WTC11 (cell line): Measurements from ENCODE around the gene ATF6B.
"Not testable (repeated sequence)": the region's sequence is repeated elsewhere in the genome, so short reads cannot be mapped to it uniquely, and the experiment has no call there.

ENCODE experiments used
- ATF3 ChIP-seq: sonication (generic); formaldehyde crosslinking; conservative IDR thresholded peaks from 2 replicates; pipeline ENCODE4 v1.8.1; 2022; ENCODE audit warnings: mild to moderate bottlenecking, missing genetic modification reagents
- ESRRA ChIP-seq: sonication (generic); formaldehyde crosslinking; IDR thresholded peaks from 2 replicates; pipeline ENCODE4 v1.8.1; 2022; ENCODE audit warnings: mild to moderate bottlenecking, missing genetic modification reagents, borderline replicate concordance
- FOXJ3 ChIP-seq: sonication (generic); formaldehyde crosslinking; IDR thresholded peaks from 2 replicates; pipeline ENCODE4 v1.9.0; 2021; ENCODE audit warnings: missing genetic modification reagents, mild to moderate bottlenecking, borderline replicate concordance
- HMGXB4 ChIP-seq: sonication (generic); formaldehyde crosslinking; IDR thresholded peaks from 2 replicates; pipeline ENCODE4 v1.8.1; 2023; ENCODE audit warnings: mild to moderate bottlenecking, moderate library complexity, missing genetic modification reagents
- NFE2L1 ChIP-seq: sonication (generic); formaldehyde crosslinking; IDR thresholded peaks from 2 replicates; pipeline ENCODE4 v1.8.1; 2023; ENCODE audit warnings: missing genetic modification reagents
- USF2 ChIP-seq: sonication (generic); formaldehyde crosslinking; IDR thresholded peaks from 2 replicates; pipeline ENCODE4 v1.8.1; 2023; ENCODE audit warnings: mild to moderate bottlenecking, missing genetic modification reagents, moderate library complexity
- ZNF138 ChIP-seq: sonication (generic); formaldehyde crosslinking; conservative IDR thresholded peaks from 2 replicates; pipeline ENCODE4 v1.8.1; 2022; ENCODE audit warnings: mild to moderate bottlenecking, moderate library complexity, missing genetic modification reagents
- ZNF317 ChIP-seq: sonication (generic); formaldehyde crosslinking; IDR thresholded peaks from 2 replicates; pipeline ENCODE4 v1.8.1; 2023; ENCODE audit warnings: low read depth, mild to moderate bottlenecking, moderate library complexity, missing genetic modification reagents, borderline replicate concordance
- ZNF416 ChIP-seq: fragments of 250-450 bp; sonication (Bioruptor Pico); IDR thresholded peaks from 2 replicates; pipeline ENCODE4 v1.9.0; 2021; ENCODE audit warnings: mild to moderate bottlenecking, inconsistent platforms
- TF ChIP-seq, protein P1 (sequence below): fragments of 200-600 bp; IDR thresholded peaks from 2 replicates; pipeline ENCODE4 v1.8.0; 2022; ENCODE audit warnings: antibody characterized with exemption

- TF ChIP-seq, protein P1, sequence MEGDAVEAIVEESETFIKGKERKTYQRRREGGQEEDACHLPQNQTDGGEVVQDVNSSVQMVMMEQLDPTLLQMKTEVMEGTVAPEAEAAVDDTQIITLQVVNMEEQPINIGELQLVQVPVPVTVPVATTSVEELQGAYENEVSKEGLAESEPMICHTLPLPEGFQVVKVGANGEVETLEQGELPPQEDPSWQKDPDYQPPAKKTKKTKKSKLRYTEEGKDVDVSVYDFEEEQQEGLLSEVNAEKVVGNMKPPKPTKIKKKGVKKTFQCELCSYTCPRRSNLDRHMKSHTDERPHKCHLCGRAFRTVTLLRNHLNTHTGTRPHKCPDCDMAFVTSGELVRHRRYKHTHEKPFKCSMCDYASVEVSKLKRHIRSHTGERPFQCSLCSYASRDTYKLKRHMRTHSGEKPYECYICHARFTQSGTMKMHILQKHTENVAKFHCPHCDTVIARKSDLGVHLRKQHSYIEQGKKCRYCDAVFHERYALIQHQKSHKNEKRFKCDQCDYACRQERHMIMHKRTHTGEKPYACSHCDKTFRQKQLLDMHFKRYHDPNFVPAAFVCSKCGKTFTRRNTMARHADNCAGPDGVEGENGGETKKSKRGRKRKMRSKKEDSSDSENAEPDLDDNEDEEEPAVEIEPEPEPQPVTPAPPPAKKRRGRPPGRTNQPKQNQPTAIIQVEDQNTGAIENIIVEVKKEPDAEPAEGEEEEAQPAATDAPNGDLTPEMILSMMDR = not testable (repeated sequence)
- not testable (repeated sequence) for TF ChIP-seq ATF3 (CRISPR knock-in tag); USF2 (CRISPR knock-in tag); ZNF416 (CRISPR knock-in tag); HMGXB4 (CRISPR knock-in tag); NFE2L1 (CRISPR knock-in tag); ZNF317; FOXJ3 (CRISPR knock-in tag); ESRRA (CRISPR knock-in tag); ZNF138 (CRISPR knock-in tag)
Measured at GRCh38 chr6:32067521-32067920, 60.5 kb downstream of the ATF6B start.
